Measurements from ENCODE around the gene ABCG1.

GRCh38 chr21:42199868-42200463 is 19.0 kb upstream of the ABCG1 start:
- TF ChIP-seq GATA2 (IDR thresholded peaks at IDR 0.05; ENCODE audit: low read depth, low read length) (no peak), GATA3 (IDR thresholded peaks at IDR 0.05; ENCODE audit: low read depth, low read length) (no peak)
